ENCODE measurements around the gene IZUMO1. TPM values are rescaled to one million over a fixed set of nuclear protein-coding genes. Genes with fewer than 3 reads are reported as not detected.
"Not testable (repeated sequence)": the region's sequence is repeated elsewhere in the genome, so short reads cannot be mapped to it uniquely, and the experiment has no call there.

The IZUMO1 gene
- polyA plus RNA-seq, 1 donor from 2014 or later, result not detected

DNA sequence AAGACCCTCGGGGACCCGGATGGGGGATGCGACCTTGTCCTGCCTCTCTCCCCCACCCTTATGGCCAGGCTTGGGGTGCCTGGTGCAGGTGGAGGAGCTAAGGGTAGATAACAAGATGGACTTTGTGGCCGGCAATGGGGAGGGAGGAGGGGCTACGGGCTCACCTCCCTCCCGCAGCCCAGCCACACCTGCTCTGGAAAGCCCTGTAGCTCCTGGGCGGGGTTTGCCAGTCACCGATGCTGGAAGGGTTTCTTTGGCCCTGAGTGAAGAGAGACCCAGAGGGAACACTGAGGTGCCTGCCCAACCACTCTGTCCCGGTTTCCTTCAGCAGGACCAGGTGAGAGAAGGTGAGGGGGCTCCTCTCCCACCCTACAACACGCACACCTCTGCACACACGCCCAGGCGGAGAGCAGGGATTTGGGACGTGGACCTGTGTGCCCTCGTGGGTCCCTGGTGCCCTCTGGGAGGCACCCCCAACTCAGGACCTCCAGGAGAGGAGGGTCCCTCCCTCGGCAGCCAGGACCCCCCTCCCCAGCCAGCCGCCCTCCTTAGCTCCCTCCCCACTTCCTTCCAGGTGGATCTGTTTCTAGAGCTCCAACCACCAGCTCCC, 50.9 kb downstream of the IZUMO1 start, which contains the start of gene FUT2:
TSS of gene FUT2 (plus strand) at position 229 of the 610 bp plus-strand sequence. CDS start 6,986 bp downstream, outside the sequence.
- no peaks in the 10 kb centered on the region for H3K9me2 ChIP-seq (ENCODE audit: insufficient read depth, low read length)
- H3K4me3 ChIP-seq (ENCODE audit: low read length), result no peak within 1 kb of the TSS
- no peak within 1 kb of the TSS for H2AFZ ChIP-seq (ENCODE audit: low read depth, low read length)
- no peaks in the 10 kb centered on the region for H3K36me3 ChIP-seq (ENCODE audit: insufficient read depth, low read length)
- no peak within 1 kb of the TSS for H3K27ac ChIP-seq (ENCODE audit: low read length)
- TF ChIP-seq CTCF (IDR thresholded peaks at IDR 0.05; ENCODE audit: poor library complexity, severe bottlenecking), result no peak
- no peak for TF ChIP-seq EZH2 (IDR thresholded peaks at IDR 0.05; ENCODE audit: borderline replicate concordance, insufficient read depth, low read length, poor library complexity, severe bottlenecking)
- H3K9ac ChIP-seq (ENCODE audit: low read length), result no peak within 1 kb of the TSS
- H3F3A ChIP-seq (ENCODE audit: insufficient read depth, low read length, poor library complexity, severe bottlenecking), result no peaks in the 10 kb centered on the region
- peaks cover 17% of the 10 kb centered on the region for H3K27me3 ChIP-seq (ENCODE audit: insufficient read depth, low read depth, low read length)
- no peaks in the 10 kb centered on the region for H3K79me2 ChIP-seq (replicated peaks; ENCODE audit: insufficient read depth, low read length)
- H3K9me3 ChIP-seq (ENCODE audit: low read length), result no peaks in the 10 kb centered on the region
- H3K4me2 ChIP-seq (ENCODE audit: low read length), result no peak within 1 kb of the TSS
- H4K20me1 ChIP-seq (ENCODE audit: insufficient read depth), result no peaks in the 10 kb centered on the region

DNA sequence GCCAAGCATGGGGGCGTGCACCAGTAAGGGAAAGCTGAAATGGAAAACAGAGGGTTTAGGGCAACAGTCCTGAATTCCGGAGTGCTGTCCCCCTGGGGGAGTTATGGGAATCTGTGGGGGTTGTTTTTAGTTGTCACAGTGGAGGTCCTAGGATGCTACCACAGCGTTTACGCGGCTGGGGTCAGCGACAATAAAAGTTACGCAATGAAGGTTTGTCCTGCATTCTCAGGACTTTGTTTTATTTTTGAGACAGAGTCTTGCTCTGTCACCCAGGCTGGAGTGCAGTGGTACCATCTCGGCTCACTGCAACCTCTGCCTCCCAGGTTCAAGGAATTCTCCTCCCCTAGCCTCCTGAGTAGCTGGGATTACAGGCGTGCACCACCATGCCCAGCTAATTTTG, 53.1 kb downstream of the IZUMO1 start:
- not testable (repeated sequence) for H3K9ac ChIP-seq (ENCODE audit: low read length); H2AFZ ChIP-seq (ENCODE audit: low read depth, low read length); H3K4me3 ChIP-seq (ENCODE audit: low read length); H3K36me3 ChIP-seq (ENCODE audit: insufficient read depth, low read length); H3K9me2 ChIP-seq (ENCODE audit: insufficient read depth, low read length); H3K27ac ChIP-seq (ENCODE audit: low read length); H4K20me1 ChIP-seq (ENCODE audit: insufficient read depth); H3K79me2 ChIP-seq (replicated peaks; ENCODE audit: insufficient read depth, low read length); H3K9me3 ChIP-seq (ENCODE audit: low read length); H3F3A ChIP-seq (ENCODE audit: insufficient read depth, low read length, poor library complexity, severe bottlenecking); H3K4me2 ChIP-seq (ENCODE audit: low read length)
- peaks cover 17% of the 10 kb centered on the region for H3K27me3 ChIP-seq (ENCODE audit: insufficient read depth, low read depth, low read length)

Small RNA genes within 50 kb of the gene (small RNA-seq; reads per million reads assigned to genes)
- 0 reads per million in 3 experiments for gene RNU6-317P

Other genes starting within 250 kb of the IZUMO1 start
- 8.1 and 17.1 TPM in 2 replicates for gene LMTK3, start 235.1 kb downstream of the IZUMO1 start, polyA plus RNA-seq
- not detected in 2 replicates for gene SULT2B1, start 194.7 kb downstream of the IZUMO1 start, polyA plus RNA-seq
- not detected in 2 replicates for gene SPACA4, start 140.2 kb downstream of the IZUMO1 start, polyA plus RNA-seq
- gene FAM83E, start 131.8 kb downstream of the IZUMO1 start, polyA plus RNA-seq, result 0.73 and 1.2 TPM in 2 replicates
- 2,102 and 2,180 TPM in 2 replicates for gene RPL18, start 127.7 kb downstream of the IZUMO1 start, polyA plus RNA-seq
- gene SPHK2, start 127.4 kb downstream of the IZUMO1 start, polyA plus RNA-seq, result 22.6 and 32.6 TPM in 2 replicates
- gene DBP, start 109.5 kb downstream of the IZUMO1 start, polyA plus RNA-seq, result 1.0 and 3.6 TPM in 2 replicates
- 105 and 108 TPM in 2 replicates for gene CA11, start 100.7 kb downstream of the IZUMO1 start, polyA plus RNA-seq
- 1.0 TPM in 1 of 2 replicates, not detected in the other for gene NTN5, start 73.9 kb downstream of the IZUMO1 start, polyA plus RNA-seq
- not detected in 2 replicates for gene FUT2, start 50.9 kb downstream of the IZUMO1 start, polyA plus RNA-seq
- 0.36 and 0.96 TPM in 2 replicates for gene MAMSTR, start 27.2 kb downstream of the IZUMO1 start, polyA plus RNA-seq
- gene RASIP1, start 6.3 kb downstream of the IZUMO1 start, polyA plus RNA-seq, result 0.26 TPM in 1 of 2 replicates, not detected in the other
- 0.15 and 0.26 TPM in 2 replicates for gene FUT1, start 5.7 kb upstream of the IZUMO1 start, polyA plus RNA-seq
- not detected in 2 replicates for gene FGF21, start 8.6 kb upstream of the IZUMO1 start, polyA plus RNA-seq
- gene BCAT2, start 64.1 kb upstream of the IZUMO1 start, polyA plus RNA-seq, result 19.5 and 28.5 TPM in 2 replicates
- gene HSD17B14, start 89.6 kb upstream of the IZUMO1 start, polyA plus RNA-seq, result 0.40 and 0.44 TPM in 2 replicates
- not detected in 2 replicates for gene PLEKHA4, start 121.7 kb upstream of the IZUMO1 start, polyA plus RNA-seq
- 73.3 and 73.6 TPM in 2 replicates for gene PPP1R15A, start 125.5 kb upstream of the IZUMO1 start, polyA plus RNA-seq
- gene TULP2, start 151.8 kb upstream of the IZUMO1 start, polyA plus RNA-seq, result not detected in 2 replicates
- gene NUCB1, start 153.4 kb upstream of the IZUMO1 start, polyA plus RNA-seq, result 80.0 and 83.7 TPM in 2 replicates
- gene DHDH, start 186.8 kb upstream of the IZUMO1 start, polyA plus RNA-seq, result 1.4 and 4.8 TPM in 2 replicates
- 71.9 and 90.3 TPM in 2 replicates for gene BAX, start 208.0 kb upstream of the IZUMO1 start, polyA plus RNA-seq
- 886 and 909 TPM in 2 replicates for gene FTL, start 218.4 kb upstream of the IZUMO1 start, polyA plus RNA-seq
- gene GYS1, start 246.4 kb upstream of the IZUMO1 start, polyA plus RNA-seq, result 12.9 and 25.7 TPM in 2 replicates
- gene RUVBL2, start 247.0 kb upstream of the IZUMO1 start, polyA plus RNA-seq, result 172 and 184 TPM in 2 replicates